Neural progenitor cell (in vitro differentiated cells): ENCODE measurements around the gene MTRF1L. TPM values are rescaled to one million over a fixed set of nuclear protein-coding genes. Genes with fewer than 3 reads are reported as not detected.
"Not testable (repeated sequence)": the region's sequence is repeated elsewhere in the genome, so short reads cannot be mapped to it uniquely, and the experiment has no call there.

Experiments
- DNase-seq: peaks from one replicate; pipeline ENCODE4 v3.0.0-alpha.2; 2016; ENCODE audit warnings: low spot score
- H2AFZ ChIP-seq: fragments of 200-600 bp; sonication (generic); replicated peaks from 2 replicates; pipeline ENCODE4 v1.6.1; 2016; ENCODE audit warnings: antibody characterized with exemption
- H3F3A ChIP-seq: fragments of 200-600 bp; sonication (generic); 2 replicates; pipeline ENCODE4 v1.6.1; 2016; ENCODE audit warnings: antibody characterized with exemption, low read depth
- H3K27ac ChIP-seq: fragments of 200-600 bp; sonication (generic); 2 replicates; pipeline ENCODE4 v1.5.1; 2016; ENCODE audit warnings: mild to moderate bottlenecking
- H3K27me3 ChIP-seq: fragments of 200-600 bp; sonication (generic); 2 replicates; pipeline ENCODE4 v1.6.1; 2016; ENCODE audit warnings: mild to moderate bottlenecking, moderate library complexity
- H3K36me3 ChIP-seq: fragments of 200-600 bp; sonication (generic); 2 replicates; pipeline ENCODE4 v1.5.1; 2016
- H3K4me1 ChIP-seq: fragments of 200-600 bp; sonication (generic); 2 replicates; pipeline ENCODE4 v1.6.1; 2016; ENCODE audit warnings: mixed run types
- H3K4me2 ChIP-seq: fragments of 200-600 bp; sonication (generic); 2 replicates; pipeline ENCODE4 v1.6.1; 2016
- H3K4me3 ChIP-seq: fragments of 200-600 bp; sonication (generic); 2 replicates; pipeline ENCODE4 v1.5.1; 2016
- H3K79me2 ChIP-seq: fragments of 200-600 bp; sonication (generic); 2 replicates; pipeline ENCODE4 v1.6.1; 2016; ENCODE audit warnings: low read depth
- H3K9ac ChIP-seq: fragments of 200-600 bp; sonication (generic); 2 replicates; pipeline ENCODE4 v1.6.1; 2016
- H3K9me3 ChIP-seq: fragments of 200-600 bp; sonication (generic); 2 replicates; pipeline ENCODE4 v1.5.1; 2016; ENCODE audit warnings: low read depth
- H4K20me1 ChIP-seq: fragments of 200-600 bp; sonication (generic); 2 replicates; pipeline ENCODE4 v1.6.1; 2016; ENCODE audit warnings: low read depth
- H3K27ac Mint-ChIP-seq: 3 replicates; pipeline ENCODE4 v1.8.0; 2021; ENCODE audit warnings: mixed read lengths
- H3K27me3 Mint-ChIP-seq: 2 replicates; pipeline ENCODE4 v1.8.0; 2022; ENCODE audit warnings: low read depth, mild to moderate bottlenecking, inconsistent platforms, moderate library complexity, mixed read lengths; ENCODE audit not compliant: insufficient read depth
- H3K36me3 Mint-ChIP-seq: 3 replicates; pipeline ENCODE4 v1.8.0; 2021; ENCODE audit warnings: mixed read lengths
- H3K4me1 Mint-ChIP-seq: 3 replicates; pipeline ENCODE4 v1.8.0; 2021; ENCODE audit warnings: mixed read lengths
- H3K4me3 Mint-ChIP-seq: 3 replicates; pipeline ENCODE4 v1.8.0; 2021; ENCODE audit warnings: mild to moderate bottlenecking, moderate library complexity, mixed read lengths
- H3K9me3 Mint-ChIP-seq: 3 replicates; pipeline ENCODE4 v1.8.0; 2020; ENCODE audit warnings: mixed read lengths
- CTCF ChIP-seq: fragments of 200-600 bp; sonication (generic); IDR thresholded peaks from 2 replicates; pipeline ENCODE4 v1.5.1; 2017; ENCODE audit warnings: antibody characterized with exemption, mild to moderate bottlenecking
- EZH2 ChIP-seq: fragments of 200-600 bp; sonication (generic); IDR thresholded peaks from 2 replicates; pipeline ENCODE4 v1.6.1; 2017; ENCODE audit warnings: antibody characterized with exemption, mild to moderate bottlenecking, moderate library complexity
- EZH2phosphoT487 ChIP-seq: fragments of 200-600 bp; sonication (generic); IDR thresholded peaks from 2 replicates; pipeline ENCODE4 v1.6.1; 2017; ENCODE audit warnings: antibody characterized with exemption
- total RNA-seq: library from RNA; depleted of rRNA; stranded (reverse); fragments of >200 nt; gene quantifications from 2 replicates; pipeline ENCODE4 v1.2.3, GENCODE V29; 2015; ENCODE audit warnings: low replicate concordance

Gene MTRF1L
- total RNA-seq, 1 donor from 2014 or later = 29.0 TPM

- peak; percentile 42 for DNase-seq
- Mint-ChIP-seq H3K27ac (peak overlapping the region; percentile 95), H3K4me1 (peaks cover 22% of the 10 kb centered on the region), H3K36me3 (peaks cover 10% of the 10 kb centered on the region), H3K27me3 (peaks cover 2% of the 10 kb centered on the region), H3K4me3 (peak overlapping the region; percentile 94), H3K9me3 (no peaks in the 10 kb centered on the region)
- TF ChIP-seq EZH2 = peak; percentile 31
- TF ChIP-seq EZH2phosphoT487 = no peak
- no peak for TF ChIP-seq CTCF
- H3K27me3 ChIP-seq = no peaks in the 10 kb centered on the region
- peak overlapping the region; percentile 88 for H3K27ac ChIP-seq
- H3K9me3 ChIP-seq = no peaks in the 10 kb centered on the region
- H3F3A ChIP-seq = peaks cover 20% of the 10 kb centered on the region
- peaks cover 7% of the 10 kb centered on the region for H3K36me3 ChIP-seq
- H3K4me1 ChIP-seq = peaks cover 19% of the 10 kb centered on the region
- peak overlapping the region; percentile 74 for H3K4me3 ChIP-seq
- peak overlapping the region; percentile 92 for H3K9ac ChIP-seq
- peaks cover 69% of the 10 kb centered on the region for H3K79me2 ChIP-seq
- peaks cover 46% of the 10 kb centered on the region for H4K20me1 ChIP-seq
- no peak overlapping the region for H2AFZ ChIP-seq
- peak overlapping the region; percentile 93 for H3K4me2 ChIP-seq
Observed at GRCh38 chr6:153001767-153002612, 519 bp downstream of the MTRF1L start.

GRCh38 chr6:153000790-153001189 lies 1.7 kb downstream of the MTRF1L start:
- H3K9me3 ChIP-seq, H3K27ac Mint-ChIP-seq, H3K27me3 Mint-ChIP-seq, H3K27me3 ChIP-seq, H2AFZ ChIP-seq, H3K27ac ChIP-seq, DNase-seq, H3K9me3 Mint-ChIP-seq: not testable (repeated sequence)
- Histone ChIP-seq H3K4me1 (peaks cover 19% of the 10 kb centered on the region), H3K4me3 (peak overlapping the region; percentile 74), H3K36me3 (peaks cover 15% of the 10 kb centered on the region), H3F3A (peaks cover 20% of the 10 kb centered on the region), H3K4me2 (peak overlapping the region; percentile 93), H3K79me2 (peaks cover 81% of the 10 kb centered on the region), H3K9ac (peak overlapping the region; percentile 92), H4K20me1 (peaks cover 56% of the 10 kb centered on the region)
- Mint-ChIP-seq H3K4me1 (peaks cover 22% of the 10 kb centered on the region), H3K4me3 (peak overlapping the region; percentile 94), H3K36me3 (peaks cover 14% of the 10 kb centered on the region)

DNA sequence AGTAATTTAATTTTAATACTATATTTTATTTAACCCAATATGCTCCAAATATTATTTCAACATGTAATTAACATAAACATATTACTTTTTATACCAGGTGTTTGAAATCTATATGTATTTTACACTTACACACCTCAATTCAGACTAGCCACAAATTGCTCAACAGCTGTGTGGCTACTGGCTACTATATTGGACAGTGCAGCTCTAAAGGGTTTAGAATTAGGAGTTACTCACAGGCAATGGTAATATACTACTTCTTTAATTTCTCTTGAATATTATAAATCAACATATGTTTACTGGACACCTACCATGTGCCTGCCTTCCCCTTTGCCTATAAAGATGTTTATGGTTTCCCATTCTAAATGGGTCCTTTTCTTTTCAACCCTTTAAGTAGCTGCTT lies 2.3 kb downstream of the MTRF1L start:
- H3K4me3 Mint-ChIP-seq = peak overlapping the region; percentile 67
- H3K27ac Mint-ChIP-seq = no peak overlapping the region
- peaks cover 22% of the 10 kb centered on the region for H3K4me1 Mint-ChIP-seq
- H2AFZ ChIP-seq = no peak overlapping the region
- H3K4me2 ChIP-seq = peak overlapping the region; percentile 93
- H3K9me3 ChIP-seq = no peaks in the 10 kb centered on the region
- peaks cover 87% of the 10 kb centered on the region for H3K79me2 ChIP-seq
- peak overlapping the region; percentile 74 for H3K4me3 ChIP-seq
- H4K20me1 ChIP-seq = peaks cover 62% of the 10 kb centered on the region
- H3F3A ChIP-seq = peaks cover 20% of the 10 kb centered on the region
- H3K9ac ChIP-seq = no peak overlapping the region
- H3K36me3 Mint-ChIP-seq = peaks cover 14% of the 10 kb centered on the region
- H3K27ac ChIP-seq = no peak overlapping the region
- peaks cover 19% of the 10 kb centered on the region for H3K4me1 ChIP-seq
- no peaks in the 10 kb centered on the region for H3K27me3 ChIP-seq
- H3K36me3 ChIP-seq = peaks cover 15% of the 10 kb centered on the region
- H3K9me3 Mint-ChIP-seq = no peaks in the 10 kb centered on the region
- no peak for DNase-seq
- H3K27me3 Mint-ChIP-seq = peaks cover 2% of the 10 kb centered on the region
- TF ChIP-seq CTCF (no peak), EZH2phosphoT487 (no peak), EZH2 (no peak)

- not testable (repeated sequence) for DNase-seq, H3K9ac ChIP-seq, H3K27me3 Mint-ChIP-seq, H3K4me2 ChIP-seq, H3K27ac ChIP-seq, H3K9me3 Mint-ChIP-seq, H3K9me3 ChIP-seq, H3K4me3 ChIP-seq, H3K27ac Mint-ChIP-seq, H2AFZ ChIP-seq, H3K27me3 ChIP-seq, H3K4me3 Mint-ChIP-seq
- Histone ChIP-seq H3K4me1 (peaks cover 19% of the 10 kb centered on the region), H3K79me2 (peaks cover 90% of the 10 kb centered on the region), H4K20me1 (peaks cover 63% of the 10 kb centered on the region), H3K36me3 (peaks cover 15% of the 10 kb centered on the region), H3F3A (peaks cover 20% of the 10 kb centered on the region)
- Mint-ChIP-seq H3K36me3 (peaks cover 14% of the 10 kb centered on the region), H3K4me1 (peaks cover 22% of the 10 kb centered on the region)
Observed at GRCh38 chr6:152999538-152999937, 3.0 kb downstream of the MTRF1L start.
